Measurements from ENCODE around the gene BICD1. TPM values are rescaled to one million over a fixed set of nuclear protein-coding genes. Genes with fewer than 3 reads are reported as not detected.

The BICD1 gene
- total RNA-seq, 6 donors from 2014 or later: 11.3 to 44.0 (median 15.4) TPM

DNA sequence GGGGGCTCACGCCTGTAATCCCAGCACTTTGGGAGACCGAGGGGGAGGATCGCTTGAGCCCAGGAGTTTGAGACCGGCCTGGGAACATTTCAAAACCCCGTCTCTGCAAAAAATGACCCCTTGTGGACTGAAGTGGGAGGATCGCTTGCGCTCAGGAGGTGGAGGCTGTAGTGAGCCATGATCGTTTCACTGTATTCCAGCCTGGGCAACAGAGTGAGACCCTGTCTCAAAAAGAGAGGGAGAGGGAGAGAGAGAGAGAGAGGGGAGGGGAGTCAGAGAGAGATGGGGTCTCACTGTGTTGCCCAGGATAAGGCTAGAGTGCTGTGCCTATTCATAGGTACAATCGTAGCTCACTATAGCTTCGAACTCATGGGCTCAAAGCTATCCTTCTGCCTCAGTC, 295.5 kb downstream of the BICD1 start:
- no peaks in the 10 kb centered on the region for H3K9me3 ChIP-seq
- peaks cover 5 to 37% (median 20%) of the 10 kb centered on the region in 4 donors for H3K4me1 ChIP-seq

DNA sequence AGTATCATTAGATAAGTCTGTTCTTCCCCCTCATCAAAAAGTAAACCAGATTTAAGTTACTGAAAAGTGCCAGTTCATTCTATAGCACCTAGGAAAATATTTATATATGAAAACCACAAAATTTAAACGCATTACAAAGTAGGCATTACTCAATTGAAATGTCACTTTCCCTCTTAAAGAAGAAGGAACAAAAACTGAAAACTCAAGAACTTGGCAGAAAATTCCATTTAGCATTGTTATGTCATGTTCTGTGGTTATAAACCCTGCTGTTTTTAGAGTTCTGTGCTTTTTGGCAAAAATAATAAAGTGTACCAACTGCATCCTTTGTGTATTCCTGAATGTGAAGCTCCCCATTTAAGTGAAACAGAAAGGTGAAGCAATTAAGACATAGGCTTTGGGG, 296.3 kb downstream of the BICD1 start:
- DNase-seq (no peak), ATAC-seq (ENCODE audit: low FRiP score in 2 of 2) (no peak)
- peaks cover 5 to 37% (median 20%) of the 10 kb centered on the region in 4 donors for H3K4me1 ChIP-seq
- peaks cover 0 to 4% (median 0%) of the 10 kb centered on the region in 4 donors for H3K27me3 ChIP-seq
- H3K4me3 ChIP-seq: no peak overlapping the region
- TF ChIP-seq, protein P1, sequence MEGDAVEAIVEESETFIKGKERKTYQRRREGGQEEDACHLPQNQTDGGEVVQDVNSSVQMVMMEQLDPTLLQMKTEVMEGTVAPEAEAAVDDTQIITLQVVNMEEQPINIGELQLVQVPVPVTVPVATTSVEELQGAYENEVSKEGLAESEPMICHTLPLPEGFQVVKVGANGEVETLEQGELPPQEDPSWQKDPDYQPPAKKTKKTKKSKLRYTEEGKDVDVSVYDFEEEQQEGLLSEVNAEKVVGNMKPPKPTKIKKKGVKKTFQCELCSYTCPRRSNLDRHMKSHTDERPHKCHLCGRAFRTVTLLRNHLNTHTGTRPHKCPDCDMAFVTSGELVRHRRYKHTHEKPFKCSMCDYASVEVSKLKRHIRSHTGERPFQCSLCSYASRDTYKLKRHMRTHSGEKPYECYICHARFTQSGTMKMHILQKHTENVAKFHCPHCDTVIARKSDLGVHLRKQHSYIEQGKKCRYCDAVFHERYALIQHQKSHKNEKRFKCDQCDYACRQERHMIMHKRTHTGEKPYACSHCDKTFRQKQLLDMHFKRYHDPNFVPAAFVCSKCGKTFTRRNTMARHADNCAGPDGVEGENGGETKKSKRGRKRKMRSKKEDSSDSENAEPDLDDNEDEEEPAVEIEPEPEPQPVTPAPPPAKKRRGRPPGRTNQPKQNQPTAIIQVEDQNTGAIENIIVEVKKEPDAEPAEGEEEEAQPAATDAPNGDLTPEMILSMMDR (IDR thresholded peaks at IDR 0.05): no peak
- TF ChIP-seq EP300 (IDR thresholded peaks at IDR 0.05) (no peak), POLR2AphosphoS5 (IDR thresholded peaks at IDR 0.05) (no peak), POLR2A (IDR thresholded peaks at IDR 0.05) (no peak)
- no peak overlapping the region for H3K27ac ChIP-seq
- WGBS, 2 donors: 12 to 26% methylated on average over 1 of the region's 1 CpG
- H3K36me3 ChIP-seq: no peaks in the 10 kb centered on the region
- no peaks in the 10 kb centered on the region for H3K9me3 ChIP-seq

More for the DNA sequence above, 295.5 kb downstream of the BICD1 start:
- Histone ChIP-seq H3K27ac (no peak overlapping the region), H3K36me3 (no peaks in the 10 kb centered on the region), H3K27me3 (peaks cover 0 to 4% (median 0%) of the 10 kb centered on the region in 4 donors), H3K4me3 (no peak overlapping the region)
- WGBS, 2 donors: 93 to 97% methylated on average over 10 of the region's 10 CpGs
- ATAC-seq (ENCODE audit: low FRiP score in 2 of 2) (no peak), DNase-seq (no peak)
- TF ChIP-seq POLR2AphosphoS5 (IDR thresholded peaks at IDR 0.05): no peak
- no peak for TF ChIP-seq POLR2A (IDR thresholded peaks at IDR 0.05)

- Histone ChIP-seq H3K27ac (no peak overlapping the region), H3K9me3 (no peaks in the 10 kb centered on the region), H3K4me3 (no peak overlapping the region), H3K27me3 (no peaks in the 10 kb centered on the region), H3K36me3 (no peaks in the 10 kb centered on the region), H3K4me1 (peaks cover 0 to 6% (median 0%) of the 10 kb centered on the region in 4 donors)
- TF ChIP-seq EP300 (IDR thresholded peaks at IDR 0.05) (no peak), POLR2A (IDR thresholded peaks at IDR 0.05) (no peak), POLR2AphosphoS5 (IDR thresholded peaks at IDR 0.05) (no peak)
- TF ChIP-seq, protein P1 (IDR thresholded peaks at IDR 0.05): no peak
- ATAC-seq (ENCODE audit: low FRiP score in 2 of 2) (no peak), DNase-seq (no peak)
- 96 to 100% methylated on average over 3 of the region's 3 CpGs for WGBS, 2 donors
These were observed 301.1 kb downstream of the BICD1 start for GRCh38 chr12:32407795-32408194.

- TF ChIP-seq, protein P1 (IDR thresholded peaks at IDR 0.05): no peak
- no peak for TF ChIP-seq EP300 (IDR thresholded peaks at IDR 0.05)
- TF ChIP-seq POLR2A (IDR thresholded peaks at IDR 0.05): no peak
- TF ChIP-seq POLR2AphosphoS5 (IDR thresholded peaks at IDR 0.05): no peak
- H3K9me3 ChIP-seq: no peaks in the 10 kb centered on the region
- 82 to 87% methylated on average over 3 of the region's 3 CpGs for WGBS, 2 donors
- H3K36me3 ChIP-seq: no peaks in the 10 kb centered on the region
- H3K27me3 ChIP-seq: no peaks in the 10 kb centered on the region
- no peak overlapping the region for H3K27ac ChIP-seq
- ATAC-seq (ENCODE audit: low FRiP score in 2 of 2) (no peak), DNase-seq (no peak)
- no peak overlapping the region for H3K4me3 ChIP-seq
- H3K4me1 ChIP-seq: no peaks in the 10 kb centered on the region
These were observed 306.8 kb downstream of the BICD1 start for GRCh38 chr12:32413412-32413811.

GRCh38 chr12:32418221-32418620, 311.6 kb downstream of the BICD1 start:
- WGBS, 2 donors: 98 to 100% methylated on average over 5 of the region's 5 CpGs
- Histone ChIP-seq H3K4me3 (no peak overlapping the region), H3K36me3 (no peaks in the 10 kb centered on the region), H3K9me3 (no peaks in the 10 kb centered on the region), H3K27me3 (no peaks in the 10 kb centered on the region), H3K27ac (no peak overlapping the region), H3K4me1 (peaks cover 15 to 24% (median 19%) of the 10 kb centered on the region in 4 donors)
- DNase-seq (no peak), ATAC-seq (ENCODE audit: low FRiP score in 2 of 2) (no peak)
- TF ChIP-seq POLR2AphosphoS5 (IDR thresholded peaks at IDR 0.05): no peak
- no peak for TF ChIP-seq EP300 (IDR thresholded peaks at IDR 0.05)
- TF ChIP-seq, protein P1 (IDR thresholded peaks at IDR 0.05): no peak
- no peak for TF ChIP-seq POLR2A (IDR thresholded peaks at IDR 0.05)
